Measurements from ENCODE around the gene STX18.

Gene STX18

DNA sequence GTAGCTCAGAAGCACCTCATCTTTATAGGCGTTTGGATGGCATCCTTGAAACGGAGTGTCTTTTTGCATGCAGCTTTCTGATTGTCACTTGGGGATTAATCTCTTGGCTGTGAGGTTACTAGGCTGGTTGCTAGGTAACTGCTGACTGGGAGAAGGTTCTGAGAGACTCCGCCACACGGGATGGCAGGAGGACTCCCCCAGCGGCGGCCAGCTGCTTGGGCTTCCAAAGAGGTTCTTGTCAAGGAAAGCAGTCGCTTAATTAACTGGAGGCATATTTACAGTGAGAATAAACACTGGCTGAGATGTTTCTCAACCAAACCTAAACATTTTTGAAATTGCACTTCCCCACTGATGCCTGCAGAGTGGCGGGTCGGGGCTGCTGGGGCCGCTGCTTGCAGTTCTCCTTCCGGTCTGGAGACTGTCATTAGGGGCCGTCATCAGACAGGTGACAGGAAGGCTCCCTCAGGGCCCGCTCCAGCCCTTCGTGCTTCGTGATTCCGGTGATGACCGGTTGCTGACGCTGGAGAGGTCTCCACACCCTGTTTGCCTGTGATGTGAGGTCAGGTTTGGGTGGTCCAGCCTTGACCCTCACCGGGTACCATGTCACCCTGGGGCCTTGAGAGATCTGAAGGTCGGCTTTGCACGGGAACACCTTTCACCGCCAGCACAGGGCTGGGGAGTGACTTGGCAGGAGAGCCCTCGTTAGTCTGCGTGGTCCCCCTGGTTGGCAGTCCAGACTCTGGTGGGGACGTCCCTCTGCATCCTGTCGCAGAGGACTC lies 145.8 kb downstream of the STX18 start:
- DNase-seq = no peak

DNA sequence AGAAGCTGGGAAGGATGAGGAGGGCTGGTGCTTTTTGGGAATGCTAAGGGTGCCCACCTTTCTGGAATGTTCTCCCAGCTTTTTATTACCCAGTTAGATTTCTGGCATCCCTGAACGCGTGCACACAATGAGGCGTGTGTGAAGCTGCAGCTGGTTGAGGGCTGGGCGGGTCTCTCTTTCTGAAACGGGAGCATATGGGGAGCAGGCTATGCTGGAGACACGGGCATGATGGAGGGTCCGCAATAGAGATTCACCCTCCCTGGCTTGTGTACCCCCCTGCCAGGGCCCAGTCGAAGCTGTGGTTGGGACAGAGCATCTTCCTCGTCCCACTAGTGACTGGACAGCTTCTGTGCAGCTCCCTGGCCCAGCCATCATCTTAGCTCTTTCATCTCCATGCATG lies 146.5 kb downstream of the STX18 start:
- no peak for DNase-seq

DNA sequence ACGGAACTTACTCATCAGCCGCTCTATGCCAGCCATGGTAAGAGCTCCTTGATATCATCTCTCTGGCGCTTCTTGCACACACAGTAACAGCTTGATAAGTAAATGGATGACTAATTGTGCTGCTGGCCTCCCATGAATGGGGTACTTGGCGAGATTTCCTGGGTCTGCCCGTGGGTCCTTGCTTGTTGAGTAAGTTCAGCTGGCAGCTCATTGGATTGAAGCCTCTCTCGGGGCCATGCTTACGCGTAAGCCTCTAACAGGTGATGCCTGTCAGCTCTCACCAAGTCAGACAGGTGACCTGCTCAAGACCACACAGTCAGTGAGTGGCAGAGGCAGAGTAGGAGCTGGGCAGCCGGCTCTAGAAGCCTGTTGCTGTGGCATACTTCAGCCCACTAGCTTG lies 147.2 kb downstream of the STX18 start:
- DNase-seq = no peak

DNA sequence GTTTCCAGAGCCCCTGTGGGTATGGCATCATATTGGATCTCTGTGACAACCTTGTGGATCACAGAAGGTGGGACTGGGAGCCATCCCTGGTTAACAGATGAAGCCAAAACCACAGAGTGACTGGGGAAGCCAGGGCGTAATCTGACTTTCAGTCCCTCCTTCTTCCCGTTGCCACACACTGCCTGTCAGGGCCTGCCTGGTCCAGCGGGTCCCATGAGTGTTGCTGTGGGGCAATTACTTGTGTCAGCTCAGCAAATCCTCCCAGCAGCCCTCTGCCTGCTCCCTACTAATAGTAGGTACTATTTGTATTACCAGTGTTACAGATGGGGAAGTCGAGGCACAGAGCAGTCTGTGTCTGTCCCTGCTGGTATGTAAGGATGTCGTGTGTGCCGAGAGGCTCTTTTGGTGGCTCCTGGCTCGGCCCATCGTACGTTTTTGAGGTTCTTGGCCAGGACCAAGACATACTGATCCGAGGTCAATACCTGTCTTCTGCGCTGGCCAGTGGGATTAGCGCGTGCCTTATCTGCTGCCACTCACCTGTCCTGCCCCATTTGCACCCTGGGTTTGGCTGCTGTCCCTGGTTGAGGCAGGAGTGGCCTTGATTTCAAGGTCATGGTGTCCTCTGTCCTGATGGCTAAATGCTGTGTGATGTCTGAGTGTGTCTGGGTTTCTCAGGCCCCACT lies 149.2 kb downstream of the STX18 start:
- no peak for DNase-seq

DNA sequence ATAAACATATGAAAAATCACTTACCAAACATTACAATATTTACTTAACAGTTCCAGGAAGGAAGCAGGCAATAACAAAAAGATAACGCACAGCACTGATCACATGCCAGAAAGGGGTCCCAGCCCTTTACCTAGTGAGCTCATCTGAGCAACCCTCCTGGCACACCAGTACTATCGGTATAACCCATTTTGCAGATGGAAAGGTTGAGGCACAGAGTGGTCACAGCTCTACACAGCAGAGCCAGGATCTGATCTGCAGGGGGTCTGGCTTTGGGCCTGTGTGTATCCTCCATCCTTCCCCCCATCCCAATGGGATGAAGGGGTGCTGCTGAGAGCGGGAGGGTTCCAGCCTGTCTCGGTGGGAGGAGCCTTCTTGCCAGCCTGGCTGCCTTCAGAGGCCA lies 150.0 kb downstream of the STX18 start:
- no peak for DNase-seq

DNA sequence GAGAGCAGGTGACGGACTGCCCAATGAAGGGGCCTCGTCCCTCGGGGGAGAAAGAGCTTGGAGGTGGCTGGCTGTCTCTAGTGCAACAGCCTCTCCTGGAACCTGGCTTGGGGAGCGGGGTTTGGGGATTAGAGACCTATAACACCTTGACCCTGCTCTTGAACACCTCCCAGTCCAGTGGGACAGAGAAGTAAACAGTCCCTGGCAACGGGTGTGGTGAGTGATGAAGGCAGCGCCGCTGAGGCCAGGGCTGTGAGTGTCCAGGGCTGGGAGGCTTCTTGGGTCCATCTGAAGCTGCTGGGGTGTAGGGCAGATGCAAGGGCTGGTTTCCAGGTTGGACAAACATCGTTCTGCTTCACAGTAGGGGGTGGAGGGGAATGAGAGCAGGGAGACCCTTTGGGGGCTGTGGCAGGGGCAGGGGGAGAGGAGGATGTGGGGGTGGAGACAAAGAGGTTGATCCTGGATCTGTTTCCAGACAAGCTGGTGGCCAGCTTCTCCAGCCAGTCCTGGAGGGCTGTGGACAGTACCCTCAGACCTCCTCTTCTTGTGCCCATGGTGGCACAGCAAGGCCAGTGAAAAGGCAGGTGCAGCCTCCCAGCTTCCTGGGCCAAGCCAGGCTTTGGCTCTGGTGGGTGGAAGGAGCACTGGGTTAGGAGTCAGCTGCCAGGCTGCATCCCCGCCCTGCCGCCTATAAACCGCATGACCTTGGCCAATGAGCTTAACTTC lies 151.2 kb downstream of the STX18 start:
- no peak for DNase-seq

DNA sequence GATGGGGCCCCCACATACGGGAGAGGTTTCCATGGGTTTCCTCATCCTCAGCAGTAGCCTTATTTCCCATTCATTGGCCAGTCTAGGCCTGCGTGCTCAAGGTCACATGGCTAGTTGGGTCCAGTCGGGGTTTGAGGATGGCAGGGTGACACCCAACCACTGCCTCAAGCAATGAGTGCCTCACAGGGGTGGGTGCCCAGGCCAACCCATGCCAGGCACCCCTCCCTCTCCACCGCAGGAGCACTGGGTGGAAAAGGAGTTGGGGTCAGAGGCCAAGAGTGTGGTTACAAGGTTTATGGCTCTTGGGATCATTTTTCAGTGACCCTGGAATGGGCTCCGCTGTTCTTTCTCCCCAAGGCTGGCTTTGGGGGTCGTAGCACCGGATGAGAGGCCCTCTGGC lies 151.8 kb downstream of the STX18 start:
- DNase-seq = no peak

DNA sequence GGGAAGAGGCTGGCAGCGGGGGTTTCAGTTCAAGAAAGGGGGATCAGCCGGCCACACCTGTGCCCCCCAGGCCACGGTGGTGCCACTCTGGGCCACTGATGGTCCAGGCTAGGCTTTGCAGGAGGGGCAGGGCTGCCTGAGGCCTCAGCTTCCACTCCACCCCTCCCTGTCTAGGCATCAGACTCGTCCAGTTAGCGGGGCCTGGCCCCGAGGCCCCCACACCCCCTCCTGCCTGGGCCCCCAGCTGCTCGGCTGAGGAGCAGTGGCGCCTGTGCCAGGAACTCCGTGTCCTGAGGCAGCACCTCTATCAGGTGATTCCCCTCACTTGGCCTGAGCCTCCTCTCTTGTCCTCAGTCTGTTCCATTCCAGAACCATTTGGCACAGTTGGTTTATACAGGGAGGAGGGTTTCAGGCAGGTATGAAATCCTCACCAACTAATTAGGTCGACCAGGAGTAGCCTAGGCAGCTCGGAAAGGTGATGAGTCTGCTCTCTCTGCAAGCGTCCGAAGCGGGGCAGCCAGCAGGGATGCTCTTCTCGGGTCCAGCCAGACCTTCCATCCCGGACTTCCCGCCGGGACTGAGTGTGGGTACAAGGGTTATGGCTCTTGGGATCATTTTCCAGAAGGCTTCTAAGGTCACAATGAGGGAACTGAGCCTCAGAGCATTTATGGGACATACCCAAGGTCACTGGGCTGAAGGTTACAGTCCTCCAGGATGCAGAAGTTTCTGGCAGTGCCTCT lies 152.8 kb downstream of the STX18 start:
- DNase-seq = no peak

DNA sequence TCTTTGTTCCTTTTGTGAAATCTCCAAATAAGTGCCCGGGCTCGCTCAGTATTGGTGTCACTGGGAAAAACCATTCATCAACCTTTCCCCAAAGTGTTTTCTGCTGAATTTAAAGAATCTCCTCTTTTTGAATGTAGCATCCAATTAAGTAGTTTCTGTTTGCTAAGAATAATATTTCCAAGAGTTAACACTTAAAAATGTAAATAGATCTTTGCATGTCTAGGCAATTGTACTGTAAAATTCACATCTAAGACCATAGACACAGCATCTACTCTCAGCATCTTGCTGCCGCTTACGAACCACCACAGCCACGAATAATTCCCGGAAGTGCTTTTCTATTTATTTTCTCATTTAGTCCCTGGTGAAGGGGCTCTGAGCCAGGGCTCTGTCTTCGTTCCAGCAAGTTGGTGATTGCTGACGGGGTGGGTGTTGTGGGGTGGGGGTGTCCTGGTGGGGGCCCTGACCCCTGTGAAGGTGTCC lies 153.5 kb downstream of the STX18 start:
- no peak for DNase-seq

DNA sequence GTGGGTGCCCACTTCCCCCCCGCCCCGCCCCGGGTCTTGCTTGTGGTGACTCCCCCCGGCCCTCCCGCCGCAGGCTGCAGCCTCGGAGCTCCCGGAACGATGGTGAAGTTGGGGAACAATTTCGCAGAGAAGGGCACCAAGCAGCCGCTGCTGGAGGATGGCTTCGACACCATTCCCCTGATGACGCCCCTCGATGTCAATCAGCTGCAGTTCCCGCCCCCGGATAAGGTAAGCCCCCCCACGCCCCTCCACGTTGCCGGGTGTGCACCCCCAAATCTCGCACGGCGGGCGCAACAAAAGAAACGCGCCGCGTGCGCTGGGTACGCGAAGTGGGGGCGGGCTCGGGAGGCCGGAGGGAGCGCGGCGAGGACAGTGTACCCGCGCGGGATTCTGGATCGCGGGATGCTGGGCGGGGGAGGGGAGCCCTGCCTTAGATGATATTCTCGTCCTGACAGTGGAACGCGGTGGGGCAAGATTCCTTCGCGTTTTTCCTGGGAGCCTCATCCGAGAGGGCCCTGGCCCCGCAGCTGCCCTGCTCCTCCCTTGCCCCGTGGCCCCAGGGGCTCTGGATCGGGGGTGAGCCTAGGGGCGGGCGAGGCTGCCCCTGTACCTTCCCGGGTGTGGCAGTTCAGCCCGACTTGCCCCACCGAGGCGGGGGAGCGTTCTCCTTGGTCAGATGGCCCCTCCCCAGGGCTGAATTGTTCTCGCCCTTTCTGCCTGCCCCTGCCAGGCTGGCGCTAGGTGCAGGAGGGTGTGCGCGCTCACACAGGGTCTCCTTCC lies 154.1 kb downstream of the STX18 start:
- DNase-seq = no peak

DNA sequence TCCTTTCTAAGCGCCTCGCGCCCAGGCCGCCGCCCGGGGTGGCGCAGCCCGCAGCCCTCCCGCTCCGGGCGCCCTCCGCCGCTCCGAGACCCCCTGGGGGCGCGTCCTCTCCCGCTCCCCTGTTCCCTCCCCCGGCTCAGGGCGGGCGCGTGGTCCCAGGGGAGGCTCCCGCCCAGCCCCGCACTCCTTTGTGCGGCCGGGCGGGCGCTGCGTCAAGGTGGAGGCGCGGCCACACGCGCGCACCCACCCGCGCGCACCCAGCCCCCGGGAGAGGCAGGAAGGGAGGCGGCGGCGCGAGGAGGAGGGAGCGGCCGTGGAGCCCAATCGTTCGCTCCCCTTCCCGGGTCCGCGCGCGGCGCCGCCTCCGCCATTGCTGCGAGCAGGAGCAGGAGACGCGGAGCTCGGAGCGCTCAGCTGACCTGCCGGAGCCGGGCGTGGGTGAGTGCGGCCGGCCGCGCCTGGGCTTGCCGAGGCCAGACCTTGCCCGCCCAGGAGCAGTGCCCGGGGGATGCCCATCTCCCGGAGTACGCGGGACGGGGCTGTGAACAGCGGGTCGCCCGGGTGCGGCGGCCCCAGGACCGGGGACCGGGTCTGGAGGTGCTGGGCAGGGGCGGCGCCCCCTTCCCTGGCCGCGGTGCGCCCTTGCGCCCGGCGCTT lies 155.0 kb downstream of the STX18 start, which contains the start of gene NSG1:
TSS of gene NSG1 (plus strand) at position 367 of the 657 bp plus-strand sequence. CDS start 528 bp downstream, outside the sequence.
- DNase-seq = no peak

DNA sequence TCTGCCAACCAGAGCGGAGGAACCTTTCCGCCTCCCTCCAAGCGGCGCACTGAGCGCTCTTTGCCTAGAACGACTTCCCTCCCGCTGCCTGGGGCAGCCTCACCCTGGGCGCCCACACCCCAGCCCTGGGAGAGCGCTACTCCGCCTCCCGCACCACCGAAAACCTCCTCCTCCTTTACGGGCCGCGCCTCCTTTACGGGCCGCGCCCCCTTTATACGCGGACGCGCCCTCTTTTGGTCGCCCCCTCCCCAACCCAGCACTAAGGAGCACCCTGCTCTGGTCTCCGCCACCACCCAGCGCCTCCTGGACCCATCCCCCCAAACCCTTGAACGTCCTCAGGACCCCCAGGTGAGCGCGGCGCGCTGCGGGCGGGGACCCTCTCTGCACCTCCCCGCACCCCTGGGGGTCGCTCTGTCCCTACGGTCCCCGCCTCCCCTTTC lies 155.5 kb downstream of the STX18 start:
- DNase-seq = no peak

DNA sequence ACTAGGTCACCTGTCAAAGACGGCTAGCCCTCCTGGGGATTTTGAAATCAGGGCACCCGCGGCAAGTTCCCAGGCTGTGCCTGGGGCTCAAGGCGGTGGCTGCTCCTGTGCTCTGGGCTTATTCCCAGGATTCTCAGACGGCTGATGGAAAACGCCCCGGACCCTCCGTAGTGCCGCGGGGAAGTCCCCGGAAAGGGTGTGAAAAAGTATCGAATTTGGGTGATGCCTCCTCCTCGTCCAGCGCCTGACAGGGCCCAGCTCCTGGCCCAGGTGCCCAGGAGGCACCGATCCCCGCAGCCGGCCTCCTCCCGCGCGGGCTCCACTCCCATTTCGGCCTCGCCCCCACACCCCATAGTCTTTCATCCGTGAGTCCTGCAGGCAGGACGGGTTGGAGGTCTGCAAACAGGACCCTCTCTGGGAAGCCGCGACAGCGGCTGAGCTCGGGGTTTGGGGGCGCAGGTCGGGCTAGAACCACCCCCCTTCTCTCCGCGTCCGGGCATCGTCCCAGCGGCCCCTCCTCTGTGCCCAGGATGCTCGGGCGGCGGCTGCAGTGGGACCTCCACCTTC lies 156.0 kb downstream of the STX18 start:
- no peak for DNase-seq

DNA sequence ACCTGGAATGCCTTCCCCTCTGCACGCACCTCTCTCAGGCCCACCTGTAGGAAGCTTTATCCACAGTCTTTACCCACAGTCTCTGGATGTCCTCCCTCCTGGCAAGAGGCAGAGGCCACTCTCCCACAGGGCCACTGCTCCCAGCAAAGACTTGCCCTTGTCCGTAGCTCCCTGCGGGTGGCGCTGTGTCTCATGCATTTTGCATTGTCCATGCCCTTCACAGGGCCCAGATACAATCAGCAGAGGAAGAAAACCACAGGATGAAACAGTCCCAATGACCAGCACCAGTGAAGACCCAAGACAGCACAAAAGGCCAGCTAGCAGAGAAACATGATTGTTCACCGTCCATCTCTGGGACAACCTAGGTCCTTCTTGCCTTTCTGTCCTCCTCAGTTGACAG lies 157.0 kb downstream of the STX18 start:
- DNase-seq = no peak

DNA sequence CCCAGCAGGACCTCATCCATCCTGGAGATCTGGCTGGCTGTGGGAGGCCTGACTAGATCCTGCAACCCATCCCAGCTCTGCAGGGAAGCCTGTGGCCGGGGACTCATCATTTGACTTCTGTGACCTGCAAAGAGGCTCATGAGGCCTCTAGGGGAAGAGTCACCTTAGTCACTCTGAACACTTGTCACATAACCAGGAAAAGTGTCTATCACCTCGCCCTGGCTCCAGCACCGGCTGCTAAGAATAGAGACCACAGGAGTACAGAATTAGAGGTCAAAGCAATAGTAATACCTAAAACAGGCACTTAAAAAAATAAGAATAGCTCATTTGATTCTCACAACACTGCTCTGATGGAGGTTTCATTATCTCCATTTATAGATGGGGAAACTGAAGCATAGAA lies 158.8 kb downstream of the STX18 start:
- DNase-seq = no peak

DNA sequence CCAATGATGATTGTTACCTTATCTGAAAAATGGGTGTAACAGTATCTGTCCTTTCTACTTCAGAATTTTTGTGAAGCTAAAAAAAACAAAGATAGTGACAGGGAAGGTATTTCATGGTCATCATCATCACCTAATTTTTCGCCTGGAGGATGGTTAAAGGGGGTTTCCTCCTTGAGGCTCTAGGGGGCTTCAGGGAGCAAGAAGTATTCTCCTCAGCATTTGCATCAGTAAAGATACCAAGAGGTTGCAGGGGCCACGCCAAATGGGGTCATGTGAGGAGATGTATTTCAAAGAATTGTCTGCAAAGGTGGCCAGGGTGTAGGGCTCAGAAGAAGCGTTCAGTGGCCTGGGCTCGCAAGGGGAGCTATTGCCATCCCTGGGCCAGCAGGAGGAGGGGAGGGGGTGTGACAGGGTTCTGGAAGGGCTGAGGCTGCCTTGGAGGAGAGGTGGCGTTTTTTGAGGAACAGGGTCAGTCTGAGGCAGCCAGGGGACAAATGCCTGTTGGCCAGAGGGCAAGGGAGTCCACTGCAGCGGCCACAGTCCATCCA lies 162.2 kb downstream of the STX18 start:
- no peak for DNase-seq

DNA sequence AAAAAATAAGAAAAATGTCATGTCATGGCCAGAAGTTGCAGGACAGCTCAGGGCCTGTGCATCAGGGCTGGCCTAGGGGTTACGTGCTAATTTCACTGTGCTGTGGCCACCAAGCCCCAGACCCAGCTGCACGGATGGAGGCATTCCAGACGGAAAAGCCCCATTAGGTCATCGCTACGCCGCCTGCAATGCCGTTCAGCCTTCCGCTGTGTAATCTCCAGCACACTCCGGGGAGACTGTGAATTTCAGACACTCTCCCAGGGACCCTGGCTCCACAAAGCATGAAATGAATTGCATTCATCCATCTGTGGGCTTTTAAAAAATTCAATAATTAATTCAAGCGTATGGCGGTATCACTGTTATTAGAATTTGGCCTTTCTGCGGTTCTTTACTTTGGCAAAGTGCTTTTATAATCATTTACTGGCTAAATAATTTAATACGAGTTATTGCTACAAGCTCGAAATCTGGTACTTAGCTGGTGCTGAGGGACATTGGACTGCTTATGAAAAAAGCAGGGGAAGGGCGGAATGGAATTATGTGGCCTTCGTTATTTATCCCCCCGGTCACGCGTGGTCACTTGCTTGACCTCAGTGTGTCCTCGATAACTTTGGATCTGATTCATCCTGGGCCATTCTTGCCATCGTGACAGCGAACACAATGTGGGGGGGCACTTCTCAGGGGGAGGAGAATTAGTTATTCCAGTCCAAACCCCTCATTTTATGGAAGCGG lies 164.0 kb downstream of the STX18 start:
- DNase-seq = no peak

DNA sequence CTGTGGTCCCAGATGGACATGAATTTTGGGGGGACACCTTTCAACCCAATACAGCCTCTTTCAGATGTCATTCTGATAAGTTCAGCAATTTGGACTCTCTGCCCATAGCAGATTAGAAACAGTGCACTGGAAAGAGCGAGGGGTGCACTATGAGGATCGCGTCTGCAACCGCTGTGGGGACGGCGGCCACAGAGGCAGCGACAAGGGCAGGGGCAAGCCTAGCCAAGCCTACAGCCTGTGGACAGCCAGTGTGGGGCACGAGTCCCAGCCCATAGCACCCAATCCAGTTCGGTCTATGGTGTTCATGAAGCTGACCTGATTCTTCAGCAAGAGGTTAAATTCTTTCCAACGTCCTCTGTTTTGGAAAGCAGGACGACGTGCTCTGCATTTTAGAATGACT lies 164.7 kb downstream of the STX18 start:
- no peak for DNase-seq

DNA sequence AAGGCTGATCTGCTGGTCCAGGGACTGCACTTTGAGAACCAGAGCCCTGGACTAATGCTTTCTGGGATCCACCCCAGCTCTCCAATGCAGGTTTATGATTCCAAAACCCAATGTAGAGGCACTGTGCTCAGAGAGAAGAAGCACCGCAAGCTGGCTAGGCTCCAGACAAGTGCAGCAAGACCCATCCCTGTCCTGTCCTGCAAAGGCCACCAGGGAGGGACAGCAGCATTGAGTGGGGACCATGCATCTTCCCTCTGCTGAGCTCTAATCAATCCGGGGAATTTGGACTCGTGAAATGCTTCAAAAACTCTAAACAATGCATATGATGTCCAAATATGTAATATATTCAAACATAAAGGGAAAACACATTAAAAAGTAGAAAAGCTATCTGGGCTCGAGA lies 165.8 kb downstream of the STX18 start:
- no peak for DNase-seq

Measured in NCI-H2227 treated with DMSO at 0.1 percent for 48 hours (cell line).